NCI-H128 (cell line): ENCODE results near the gene PBXIP1.
A peak's percentile ranks its signal among the peaks of the same experiment; 100 is the strongest.

Experiments
- DNase-seq: peaks from one replicate; lab custom pipeline; 2025; ENCODE audit not compliant: unreplicated experiment; lab: John Stamatoyannopoulos, UW

The PBXIP1 gene, protein sequence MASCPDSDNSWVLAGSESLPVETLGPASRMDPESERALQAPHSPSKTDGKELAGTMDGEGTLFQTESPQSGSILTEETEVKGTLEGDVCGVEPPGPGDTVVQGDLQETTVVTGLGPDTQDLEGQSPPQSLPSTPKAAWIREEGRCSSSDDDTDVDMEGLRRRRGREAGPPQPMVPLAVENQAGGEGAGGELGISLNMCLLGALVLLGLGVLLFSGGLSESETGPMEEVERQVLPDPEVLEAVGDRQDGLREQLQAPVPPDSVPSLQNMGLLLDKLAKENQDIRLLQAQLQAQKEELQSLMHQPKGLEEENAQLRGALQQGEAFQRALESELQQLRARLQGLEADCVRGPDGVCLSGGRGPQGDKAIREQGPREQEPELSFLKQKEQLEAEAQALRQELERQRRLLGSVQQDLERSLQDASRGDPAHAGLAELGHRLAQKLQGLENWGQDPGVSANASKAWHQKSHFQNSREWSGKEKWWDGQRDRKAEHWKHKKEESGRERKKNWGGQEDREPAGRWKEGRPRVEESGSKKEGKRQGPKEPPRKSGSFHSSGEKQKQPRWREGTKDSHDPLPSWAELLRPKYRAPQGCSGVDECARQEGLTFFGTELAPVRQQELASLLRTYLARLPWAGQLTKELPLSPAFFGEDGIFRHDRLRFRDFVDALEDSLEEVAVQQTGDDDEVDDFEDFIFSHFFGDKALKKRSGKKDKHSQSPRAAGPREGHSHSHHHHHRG

DNA sequence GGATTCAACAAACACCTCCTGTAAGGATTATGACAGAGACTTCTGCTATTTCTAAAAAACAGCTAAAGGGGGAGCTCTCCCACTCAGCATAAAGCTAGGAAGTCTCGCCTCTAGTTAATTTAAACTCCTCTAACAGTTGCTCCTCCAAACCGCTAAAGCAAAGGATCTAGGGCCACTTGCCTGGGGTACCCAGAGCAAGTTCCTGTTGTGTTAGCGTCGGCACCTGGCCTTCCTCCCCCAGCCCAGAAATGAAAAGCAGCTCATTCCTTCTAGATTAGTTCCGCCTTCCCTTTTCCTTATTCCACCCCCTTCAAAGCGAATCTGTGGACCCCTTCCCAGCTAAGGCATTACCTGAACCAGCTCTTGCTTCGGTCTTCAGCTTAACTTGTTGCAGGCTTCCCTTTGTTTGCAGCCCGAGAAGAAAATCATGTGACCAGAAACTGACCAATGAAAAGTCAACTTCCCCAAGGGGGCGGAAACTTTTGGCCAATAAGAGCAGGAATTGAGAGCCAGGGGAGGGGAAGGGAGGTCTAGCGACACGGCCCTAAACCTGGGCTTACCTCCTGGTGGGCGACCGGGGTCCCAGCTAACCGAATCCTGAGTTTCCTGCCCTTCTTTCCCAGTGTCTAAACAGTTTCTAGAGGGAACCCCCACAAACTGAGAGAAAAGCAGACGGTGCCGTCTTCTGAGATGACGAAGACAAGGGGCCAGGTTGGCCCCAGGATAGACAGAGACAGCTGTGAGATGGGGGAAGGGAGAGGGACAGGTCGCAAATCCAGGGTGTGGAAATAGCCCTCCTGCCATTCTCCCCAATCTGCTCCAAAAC lies at the start of gene PBXIP1:
PBXIP1 (minus strand) TSS at position 382 of the 826 bp plus-strand sequence. CDS start 2,378 bp downstream, outside the sequence.
- peak; percentile 84 for DNase-seq

DNA sequence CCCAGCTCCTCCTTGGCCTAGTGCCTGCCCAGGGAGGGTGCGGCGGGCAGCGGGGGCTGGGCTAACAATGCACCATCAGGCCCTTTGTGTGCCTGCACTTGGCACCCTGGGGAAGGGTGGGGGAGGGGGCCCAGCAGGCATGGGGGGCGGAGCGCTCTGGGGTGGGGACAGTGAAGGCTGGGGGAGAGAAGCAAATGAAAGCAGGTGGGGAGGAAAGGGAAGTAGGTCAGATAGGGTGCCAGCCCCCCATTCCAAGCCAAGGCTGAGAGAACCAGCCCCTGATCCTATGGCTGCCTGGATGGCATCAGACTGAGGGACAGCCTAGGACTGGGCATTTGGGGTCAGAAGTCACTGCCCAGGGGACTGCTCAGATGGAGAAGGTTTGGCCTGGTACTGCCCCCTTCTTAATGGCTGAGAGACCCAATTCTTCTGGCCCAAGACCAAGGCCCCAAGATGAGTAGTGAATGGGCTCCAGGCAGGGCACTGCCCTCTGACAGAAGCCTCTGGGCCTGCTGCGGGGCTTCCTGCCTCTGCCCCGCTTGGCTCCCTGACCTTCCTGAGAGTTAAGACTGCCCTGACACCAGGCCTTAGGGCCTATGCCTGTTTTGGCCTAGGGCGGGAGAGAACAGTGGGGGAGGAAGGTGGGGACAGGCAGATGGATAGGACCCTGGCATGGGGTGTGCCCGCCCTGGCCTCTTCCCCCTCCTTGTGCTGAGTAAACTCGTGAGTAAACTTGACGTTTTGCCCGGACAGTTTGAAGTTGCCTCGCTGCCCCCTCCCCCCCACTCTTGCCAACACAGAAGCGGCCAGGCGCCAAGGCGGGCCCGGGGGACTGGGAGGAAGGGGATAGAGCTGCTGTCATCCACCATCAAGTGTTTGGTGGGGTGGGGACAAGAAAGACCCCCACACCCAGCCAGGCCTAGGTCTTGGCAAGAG lies 49.4 kb upstream of the PBXIP1 start:
- no peak for DNase-seq

DNA sequence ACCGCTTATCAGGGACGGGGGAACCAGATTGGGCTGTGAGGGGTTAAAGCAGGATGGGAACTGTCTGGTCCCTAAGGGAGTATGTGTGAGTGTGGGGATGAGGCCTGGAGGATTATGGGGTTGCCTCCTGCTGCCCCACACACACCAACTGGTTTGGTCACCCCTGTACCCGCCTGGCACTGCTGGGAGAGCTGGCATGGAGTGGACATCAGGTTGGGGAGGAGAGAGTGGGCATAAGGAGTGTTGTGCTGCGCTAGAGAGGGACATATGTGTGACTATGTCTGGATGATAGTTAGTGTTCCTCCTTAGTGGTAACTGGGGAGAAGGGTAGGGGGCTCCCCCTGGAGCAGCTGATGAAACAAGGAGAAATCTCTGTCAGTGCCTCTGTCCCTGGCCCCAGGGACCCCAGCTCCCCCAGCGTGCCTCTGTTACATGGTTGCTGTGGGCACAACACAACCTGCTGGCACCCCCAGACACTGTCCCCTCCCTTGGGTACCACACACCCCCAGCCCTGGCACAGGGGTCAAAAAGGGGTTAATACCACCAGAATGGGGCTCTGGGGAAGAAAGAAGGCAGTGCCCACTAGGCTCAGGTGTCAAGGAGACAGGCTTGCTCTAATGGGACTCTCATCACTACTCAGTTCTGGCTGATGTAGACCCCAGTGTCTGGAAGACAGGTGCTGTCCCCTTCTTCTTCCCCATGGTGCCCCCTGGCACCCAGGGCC lies 48.6 kb upstream of the PBXIP1 start:
- DNase-seq, result no peak

DNA sequence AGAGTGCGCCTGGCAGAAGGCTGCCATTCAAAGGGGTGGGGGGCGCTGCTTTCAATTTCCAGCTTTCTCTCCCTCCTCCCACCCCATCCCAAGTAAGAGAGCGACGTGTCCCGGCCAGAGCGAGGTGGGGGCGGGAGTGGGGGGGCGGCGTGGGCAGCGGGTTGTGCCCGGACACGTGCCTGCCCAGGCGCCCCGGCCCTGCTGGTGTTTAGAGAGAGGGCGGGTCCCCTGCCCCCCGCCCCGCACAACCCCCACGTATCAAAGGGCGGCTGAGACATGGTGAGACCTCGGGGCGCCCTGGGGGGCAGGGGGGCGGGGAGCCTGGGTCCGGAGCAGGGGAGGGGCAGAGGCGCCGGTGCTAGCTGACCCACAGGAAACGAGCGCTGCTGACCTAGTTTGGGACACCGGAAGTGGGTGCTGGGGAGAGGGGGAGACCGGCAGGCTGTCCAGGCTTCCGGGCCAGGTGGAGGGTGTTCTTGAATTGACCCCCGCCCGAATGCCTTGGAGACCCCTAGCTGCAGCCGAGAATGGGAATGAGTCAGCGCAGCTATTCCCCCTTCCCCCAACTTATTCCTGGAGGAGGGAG lies 48.0 kb upstream of the PBXIP1 start:
- DNase-seq, result no peak

DNA sequence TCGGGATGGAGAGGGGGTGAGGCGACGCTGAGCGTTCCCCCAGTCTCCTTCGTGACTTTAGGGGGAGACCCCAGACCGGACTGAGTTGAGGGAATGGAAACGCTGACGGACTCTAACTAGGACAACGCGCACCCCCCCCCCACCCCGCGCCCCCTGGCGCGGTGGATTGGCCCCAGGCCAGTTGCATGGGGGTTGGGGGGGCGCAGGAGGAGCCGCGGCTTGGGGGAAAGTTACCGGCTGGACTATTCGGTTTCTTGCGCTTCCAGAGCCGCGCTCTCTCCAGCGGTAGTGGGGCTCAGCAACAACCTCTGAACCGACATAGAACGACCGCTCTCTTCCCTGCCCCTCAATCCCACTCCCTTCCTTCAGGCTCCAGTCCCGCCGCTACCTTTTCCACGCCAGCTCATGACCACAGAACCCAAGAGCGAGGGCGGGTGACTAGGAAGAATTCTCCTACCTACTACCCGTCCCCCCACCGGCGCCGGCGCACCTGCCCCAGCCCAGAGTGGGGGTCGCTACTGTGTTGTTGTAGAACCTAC lies 47.4 kb upstream of the PBXIP1 start:
- DNase-seq, result peak; percentile 42

DNA sequence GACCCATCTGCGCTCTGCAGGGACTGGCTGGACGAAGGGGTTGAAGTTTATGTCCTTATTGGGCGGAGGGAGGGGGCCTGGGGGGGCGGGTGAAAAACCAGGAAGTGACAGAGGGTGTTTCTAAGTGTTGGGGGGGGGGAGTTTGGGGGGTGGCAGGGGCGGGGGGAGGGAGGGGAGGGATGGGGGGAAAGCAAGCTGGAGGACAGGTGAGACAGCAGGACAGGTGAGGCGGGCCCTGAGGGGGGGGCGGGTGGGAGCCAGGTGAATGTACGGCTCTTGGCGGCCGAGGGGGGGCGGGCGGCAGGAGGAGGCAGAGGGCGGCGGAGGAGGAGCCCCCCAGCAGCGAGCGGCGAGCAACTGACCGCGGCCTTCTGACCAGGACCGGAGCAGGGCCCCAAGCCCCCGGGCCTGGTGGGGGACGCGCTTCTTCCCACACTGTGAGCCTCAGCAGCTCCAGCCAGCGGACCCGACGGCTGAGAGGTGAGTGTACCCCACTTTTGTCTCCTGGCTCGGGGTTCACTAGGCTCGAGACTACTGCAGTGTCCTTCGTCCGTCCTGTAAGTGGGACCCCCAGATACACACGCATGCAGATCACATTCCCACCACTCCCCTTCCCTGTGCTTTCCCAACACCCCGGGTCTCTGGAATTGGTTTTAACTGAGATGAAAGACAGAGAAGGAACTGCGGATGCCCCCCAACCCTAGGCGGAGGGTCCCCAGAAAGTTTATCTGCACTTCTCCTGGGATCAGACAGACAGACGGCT lies 46.7 kb upstream of the PBXIP1 start, which contains the start of gene ZBTB7B:
ZBTB7B (plus strand) TSS at position 339 of the 763 bp plus-strand sequence. CDS start 11,859 bp downstream, outside the sequence.
- no peak for DNase-seq

DNA sequence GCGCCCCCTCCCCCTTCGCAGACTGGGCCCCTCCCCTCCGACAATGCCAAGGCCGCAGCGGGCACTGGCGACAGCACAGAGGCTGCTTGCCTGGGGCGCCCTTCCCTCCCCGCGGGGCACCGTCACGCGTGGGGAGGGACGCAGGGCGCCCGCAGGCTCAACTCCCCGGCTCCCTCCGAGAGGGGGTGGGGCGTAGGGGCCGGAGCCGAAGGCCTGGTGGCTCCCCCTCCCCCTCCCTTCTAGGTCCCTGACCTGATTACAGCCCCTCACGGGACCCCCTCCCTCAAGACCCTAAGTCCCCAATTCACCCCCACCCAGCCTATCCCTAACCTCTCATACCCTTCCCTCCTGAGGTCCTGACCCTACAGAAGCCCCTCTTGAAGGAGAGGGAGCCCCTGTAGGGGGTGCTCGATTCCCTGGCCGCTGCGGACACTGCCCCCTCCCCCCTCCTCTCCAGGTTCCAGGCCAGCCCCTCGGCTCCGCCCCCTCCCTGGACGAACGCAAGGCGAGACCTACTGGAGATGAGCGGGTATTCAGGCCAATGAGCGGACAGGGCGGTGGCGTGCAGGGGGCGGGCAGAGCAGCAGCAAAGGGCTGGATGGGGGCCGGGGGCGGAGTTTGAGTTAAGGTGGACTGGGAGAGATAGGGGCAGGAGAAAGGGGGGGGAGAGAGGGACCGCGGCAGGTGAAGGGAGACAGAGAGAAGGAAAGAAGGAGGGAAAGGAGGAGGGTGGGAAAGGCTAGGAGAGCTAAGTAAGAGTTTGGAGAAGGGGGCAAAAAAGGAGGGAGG lies 46.0 kb upstream of the PBXIP1 start:
- peak; percentile 97 for DNase-seq

DNA sequence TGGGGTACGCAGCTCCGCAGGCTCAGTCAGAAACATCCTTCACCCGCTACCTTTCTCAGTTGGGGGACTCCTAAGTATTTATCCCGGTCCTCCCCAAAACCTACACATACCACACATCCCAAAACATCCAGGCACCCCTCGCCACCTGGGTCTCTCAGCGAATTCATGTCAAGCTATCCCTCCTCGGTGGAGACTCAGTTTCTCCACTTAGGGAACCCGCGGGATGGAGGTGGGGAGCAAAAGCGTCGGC lies 45.5 kb upstream of the PBXIP1 start:
- no peak for DNase-seq

DNA sequence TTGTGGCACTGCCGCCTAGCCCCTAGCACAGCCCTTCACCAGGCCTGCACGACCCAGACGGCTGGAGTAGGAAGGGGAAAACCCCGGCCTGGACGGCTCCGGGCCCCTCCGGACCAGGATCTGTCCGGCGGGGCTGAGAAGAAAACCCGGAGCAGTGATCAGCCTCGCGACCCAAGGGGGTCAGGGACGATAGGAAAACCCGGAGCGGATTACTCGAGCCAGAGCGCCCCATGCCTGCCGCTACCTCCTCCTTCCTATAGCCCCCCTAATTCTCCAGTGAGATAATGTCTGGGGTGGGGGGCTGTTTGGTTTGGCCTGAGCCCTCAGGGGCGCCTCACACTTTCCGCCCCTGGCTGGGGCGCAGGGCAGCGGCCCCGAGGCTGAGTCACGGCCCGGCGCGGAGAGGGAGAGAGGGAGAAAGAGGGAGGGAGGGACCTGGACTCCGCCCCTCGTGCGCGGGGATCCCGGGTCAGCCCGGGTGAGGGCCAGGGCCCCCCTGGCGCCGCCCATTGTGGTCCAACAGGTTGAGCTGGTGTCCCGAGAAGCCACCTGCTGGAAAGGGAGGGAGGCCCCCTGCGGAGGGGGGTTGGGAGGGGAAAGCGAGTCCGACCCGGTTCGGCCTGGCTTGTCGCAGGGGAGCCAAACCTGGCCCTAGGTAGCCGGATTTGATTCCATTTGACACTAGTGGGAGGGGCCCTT lies 45.0 kb upstream of the PBXIP1 start:
- peak; percentile 88 for DNase-seq

DNA sequence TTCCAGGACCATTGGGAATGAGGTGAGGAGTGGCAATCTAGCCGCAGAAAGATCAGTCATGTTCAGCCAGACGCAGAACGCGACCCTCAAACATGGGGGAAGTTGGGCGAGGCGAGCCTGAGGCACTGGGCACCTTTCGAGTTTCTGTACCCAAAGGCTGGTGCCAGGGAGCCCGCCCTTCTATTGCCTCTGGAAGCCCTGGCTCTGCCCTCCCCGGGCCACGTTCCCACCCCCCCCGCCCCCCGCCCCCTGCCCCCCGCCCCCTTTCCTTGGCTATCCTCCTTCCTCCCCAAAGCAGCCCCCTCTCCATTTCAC lies 44.5 kb upstream of the PBXIP1 start:
- DNase-seq, result no peak

DNA sequence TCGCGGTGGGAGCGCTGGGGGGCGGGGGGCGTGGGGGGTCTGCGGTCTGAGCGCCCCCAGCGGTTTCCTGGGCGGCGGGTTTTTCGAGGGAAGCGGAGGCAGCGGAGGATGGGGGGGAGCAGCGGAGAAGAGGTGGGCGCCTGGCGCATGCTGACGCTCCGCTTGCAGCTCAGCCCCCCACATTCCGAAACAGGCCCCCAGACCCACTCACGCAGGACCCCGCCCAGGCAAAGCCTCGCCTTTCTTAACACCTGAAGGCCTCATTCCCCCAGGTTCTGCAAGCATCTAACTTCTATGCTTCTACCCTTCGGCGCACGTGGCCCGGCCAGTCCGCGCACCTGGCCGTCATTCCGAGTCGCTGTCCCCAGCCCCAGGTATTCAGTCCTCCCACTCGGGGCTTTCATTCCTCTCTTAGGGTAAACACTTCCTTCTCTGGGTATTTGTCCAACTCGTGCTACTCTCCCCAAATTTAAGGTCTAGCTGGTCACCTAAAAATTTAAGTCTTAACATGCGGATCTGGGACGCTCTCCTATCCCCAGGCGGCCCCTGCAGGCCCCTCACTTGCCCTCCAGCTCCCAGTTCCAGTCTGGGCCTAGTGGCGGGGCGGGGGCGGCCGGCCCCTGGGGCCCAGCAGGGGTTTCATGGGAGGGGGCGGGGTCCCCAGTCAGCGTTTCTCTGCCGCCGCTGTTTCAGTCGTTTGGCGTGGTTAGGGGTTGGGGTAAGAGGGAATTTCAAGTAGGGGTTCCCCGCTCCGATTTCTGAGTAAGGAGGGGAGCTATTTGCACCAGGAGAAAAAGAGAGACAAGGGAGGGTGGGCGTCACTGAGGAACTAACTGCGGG lies 43.9 kb upstream of the PBXIP1 start:
- DNase-seq, result no peak

DNA sequence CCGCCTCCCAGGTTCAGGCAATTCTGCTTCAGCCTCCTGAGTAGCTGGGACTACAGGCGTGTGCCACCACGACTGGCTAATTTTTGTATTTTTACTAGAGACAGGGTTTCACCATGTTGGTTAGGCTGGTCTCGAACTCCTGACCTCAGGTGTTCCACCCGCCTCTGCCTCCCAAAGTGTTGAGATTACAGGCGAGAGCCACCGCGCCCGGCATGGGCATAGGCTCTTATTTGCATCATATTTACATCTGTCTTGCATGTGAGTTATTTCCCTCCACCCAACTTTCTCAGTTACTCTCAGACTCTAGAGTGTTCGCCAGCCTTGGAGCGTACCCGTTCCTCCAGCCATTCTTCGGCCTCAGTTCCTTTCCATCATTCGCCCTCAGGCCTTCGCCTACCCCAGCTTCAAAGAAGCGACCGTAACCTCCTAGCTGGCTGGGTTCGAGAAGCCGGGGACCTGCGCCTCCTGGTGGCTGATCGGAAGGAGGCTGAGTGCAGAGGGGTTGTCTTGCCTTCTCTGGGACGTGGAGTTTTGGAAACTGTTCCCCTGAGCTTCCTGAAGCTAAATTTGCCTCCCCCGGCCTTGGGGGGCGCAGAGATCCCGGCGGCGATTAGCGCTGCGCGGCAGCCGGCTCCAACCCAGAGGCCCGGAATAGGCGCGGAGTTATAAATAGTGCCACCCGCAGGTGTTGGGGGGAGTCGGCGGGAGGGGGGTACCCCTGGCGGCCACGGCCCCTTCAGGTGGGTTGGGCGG lies 43.1 kb upstream of the PBXIP1 start:
- DNase-seq, result no peak

DNA sequence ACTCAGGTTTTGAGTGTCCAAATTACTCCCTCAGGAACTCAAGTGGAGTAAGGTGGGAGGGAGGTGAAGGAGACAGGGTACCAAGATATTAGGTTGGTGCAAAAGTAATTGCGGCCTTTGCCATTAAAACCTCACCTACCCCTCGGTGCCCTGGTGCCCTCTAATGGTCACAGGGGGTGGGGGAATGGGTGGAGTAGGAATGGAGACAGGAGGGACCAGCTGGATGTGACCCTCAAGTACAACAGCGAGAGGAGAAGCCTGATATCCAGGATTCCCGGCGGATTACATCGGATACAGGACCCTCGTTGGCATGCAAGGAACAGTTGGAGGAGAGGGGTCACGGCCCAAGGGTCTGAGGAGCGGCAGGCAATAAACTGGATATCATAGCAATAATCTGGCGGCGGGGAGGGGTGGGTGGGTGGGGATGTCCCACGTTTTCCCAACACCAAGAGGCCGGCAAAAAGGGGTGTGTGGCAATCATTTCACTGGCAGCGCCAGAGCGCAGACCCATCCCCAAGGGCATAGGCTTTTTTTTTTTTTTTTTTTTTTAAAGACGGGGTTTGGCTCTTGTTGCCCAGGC lies 42.4 kb upstream of the PBXIP1 start:
- no peak for DNase-seq

DNA sequence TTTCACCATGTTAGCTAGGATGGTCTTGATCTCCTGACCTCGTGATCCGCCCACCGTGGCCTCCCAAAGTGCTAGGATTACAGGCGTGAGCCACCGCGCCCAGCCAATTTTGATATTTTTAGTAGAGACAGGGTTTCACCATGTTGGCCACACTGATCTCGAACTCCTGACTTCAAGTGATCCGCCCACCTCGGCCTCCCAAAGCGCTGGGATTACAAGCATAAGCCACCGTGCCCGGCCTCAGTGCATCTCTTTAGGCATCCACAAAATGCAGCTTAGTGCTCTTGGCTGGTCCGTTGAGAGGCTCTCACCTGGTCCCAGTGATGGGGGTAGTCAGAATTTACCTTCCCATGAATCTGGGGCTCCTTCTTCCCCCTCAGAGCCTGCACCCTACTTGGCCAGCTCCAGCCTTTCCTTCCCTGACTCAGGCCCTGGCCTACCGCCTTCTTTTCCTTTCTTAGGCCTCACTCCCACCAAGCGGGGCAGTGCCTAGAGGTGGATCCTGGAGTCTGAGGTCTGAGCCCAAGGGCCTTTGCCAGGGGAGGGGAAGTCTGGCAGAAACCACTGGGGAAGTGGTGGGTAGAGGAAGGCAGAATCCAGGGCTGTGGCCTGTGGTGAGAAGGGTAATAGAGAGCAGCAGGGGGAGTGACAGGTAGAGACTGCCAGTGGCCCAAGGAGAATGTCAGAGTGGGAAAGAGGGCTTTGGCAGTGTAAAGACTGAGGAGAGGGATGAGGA lies 41.2 kb upstream of the PBXIP1 start:
- DNase-seq, result no peak
